Measurements from ENCODE around the gene RNU11.

GRCh38 chr1:28631713-28632112 is 16.7 kb upstream of the RNU11 start:
- TF ChIP-seq ATF2 (CRISPR knock-in tag; IDR thresholded peaks at IDR 0.05; ENCODE audit: borderline replicate concordance, low read depth) (no peak), ESRRA (CRISPR knock-in tag; IDR thresholded peaks at IDR 0.05; ENCODE audit: borderline replicate concordance) (no peak), RELA (CRISPR knock-in tag; IDR thresholded peaks at IDR 0.05; ENCODE audit: borderline replicate concordance) (no peak)
